Endothelial cell of umbilical vein (primary cell): ENCODE results near the gene SPACA6. TPM values are rescaled to one million over a fixed set of nuclear protein-coding genes. Genes with fewer than 3 reads are reported as not detected.
"Not testable (repeated sequence)": the region's sequence is repeated elsewhere in the genome, so short reads cannot be mapped to it uniquely, and the experiment has no call there.

ENCODE experiments used
- BruUV-seq: library from RNA; stranded (reverse); fragments of 400-500 nt; replicated peaks from 2 replicates; lab custom pipeline; 2021; lab: Mats Ljungman, UMichigan
- CTCF ChIA-PET: fragments of 300-600, 350-600 bp; sonication (Branson Sonifier 250); formaldehyde crosslinking; loops from one replicate; lab custom pipeline; 2021; ENCODE audit warnings: antibody characterized with exemption, inconsistent platforms; lab: Charles Lee
- POLR2A ChIA-PET: fragments of 300-600, 350-600 bp; sonication (Branson Sonifier 250); formaldehyde crosslinking; loops from one replicate; lab custom pipeline; 2021; ENCODE audit warnings: antibody characterized with exemption, inconsistent platforms; lab: Charles Lee
- DNase-seq: peaks from one replicate; pipeline ENCODE4 v3.0.0-alpha.2; 2011; ENCODE audit warnings: low read depth, low spot score
- FAIRE-seq: peaks from 2 replicates; lab custom pipeline; 2011; peaks lifted over from hg19 to GRCh38; lab: Jason Lieb, UNC
- H2AFZ ChIP-seq: 2 replicates; pipeline ENCODE4 v1.6.0; 2012; ENCODE audit warnings: low read depth, low read length, control low read depth, inconsistent platforms
- H3K27ac ChIP-seq: 2 replicates; pipeline ENCODE4 v1.5.1; 2011; ENCODE audit warnings: low read depth, mild to moderate bottlenecking, control low read depth, low read length, moderate library complexity; ENCODE audit not compliant: insufficient read depth
- H3K27me3 ChIP-seq, 2 experiments: 2 replicates each; pipeline versions ENCODE4 v1.6.0 to v1.6.1; 2011; ENCODE audit warnings: low read length in 2 of 2, mixed read lengths in 1 of 2; ENCODE audit not compliant: control insufficient read depth in 2 of 2, insufficient read depth in 2 of 2
- H3K36me3 ChIP-seq, 2 experiments: 2 replicates in 1 of 2; 3 replicates in 1 of 2; pipeline ENCODE4 v1.5.1; 2011; ENCODE audit warnings: low read length in 2 of 2, mild to moderate bottlenecking in 1 of 2, moderate library complexity in 1 of 2; ENCODE audit not compliant: control insufficient read depth in 2 of 2, insufficient read depth in 2 of 2; ENCODE audit errors: extremely low read depth in 1 of 2
- H3K4me1 ChIP-seq: 3 replicates; pipeline ENCODE4 v1.5.1; 2011; ENCODE audit warnings: mild to moderate bottlenecking, low read length; ENCODE audit not compliant: control insufficient read depth, insufficient read depth; ENCODE audit errors: extremely low read depth
- H3K4me2 ChIP-seq: 2 replicates; pipeline ENCODE4 v1.6.1; 2011; ENCODE audit warnings: low read length, control low read depth, mixed read lengths; ENCODE audit not compliant: insufficient read depth
- H3K4me3 ChIP-seq, 3 experiments: fragments of 200-600 bp in 1 of 3; sonication (generic), shearing (Covaris generic) in 1 of 3; replicated peaks in 1 of 3; 2 replicates each; pipeline ENCODE4 v1.5.1; 2011 to 2016; ENCODE audit warnings: control low read depth in 3 of 3, low read length in 3 of 3, mild to moderate bottlenecking in 2 of 3, inconsistent platforms in 1 of 3, low read depth in 1 of 3, moderate library complexity in 1 of 3; ENCODE audit not compliant: insufficient read depth in 1 of 3
- H3K79me2 ChIP-seq: 2 replicates; pipeline ENCODE4 v1.6.0; 2012; ENCODE audit warnings: low read length, inconsistent platforms; ENCODE audit not compliant: control insufficient read depth, insufficient read depth
- H3K9ac ChIP-seq: replicated peaks from 2 replicates; pipeline ENCODE3; 2011; ENCODE audit warnings: low read length, control low read depth; ENCODE audit not compliant: insufficient read depth; ENCODE audit errors: extremely low read depth
- H3K9me1 ChIP-seq: replicated peaks from 3 replicates; pipeline ENCODE4 v1.6.0; 2011; ENCODE audit warnings: mild to moderate bottlenecking, low read length; ENCODE audit not compliant: control insufficient read depth, insufficient read depth; ENCODE audit errors: extremely low read depth
- H3K9me3 ChIP-seq: replicated peaks from 2 replicates; pipeline ENCODE4 v1.5.1; 2012; ENCODE audit warnings: low read length, inconsistent platforms; ENCODE audit not compliant: control insufficient read depth, insufficient read depth
- H4K20me1 ChIP-seq: replicated peaks from 2 replicates; pipeline ENCODE3; 2011; ENCODE audit warnings: mild to moderate bottlenecking, low read length; ENCODE audit not compliant: control insufficient read depth, insufficient read depth; ENCODE audit errors: extremely low read depth
- EZH2 ChIP-seq: IDR thresholded peaks from 2 replicates; pipeline ENCODE4 v1.6.1; 2012; ENCODE audit warnings: borderline replicate concordance, low read depth, mild to moderate bottlenecking, moderate library complexity, low read length, inconsistent platforms; ENCODE audit not compliant: severe bottlenecking
- FOS ChIP-seq: IDR thresholded peaks from 2 replicates; pipeline ENCODE4 v1.6.1; 2011; ENCODE audit warnings: mild to moderate bottlenecking, low read length, moderate library complexity, borderline replicate concordance; ENCODE audit not compliant: insufficient read depth
- GATA2 ChIP-seq: IDR thresholded peaks from 2 replicates; pipeline ENCODE4 v1.7.0; 2011; ENCODE audit warnings: low read depth, mild to moderate bottlenecking, moderate library complexity, mixed read lengths, low read length; ENCODE audit not compliant: insufficient read length, insufficient read depth
- JUN ChIP-seq: IDR thresholded peaks from 2 replicates; pipeline ENCODE4 v1.6.1; 2011; ENCODE audit warnings: borderline replicate concordance, low read depth; ENCODE audit not compliant: insufficient read length, insufficient read depth
- MYC ChIP-seq: IDR thresholded peaks from one replicate; pipeline ENCODE4 v1.6.1; 2011; ENCODE audit warnings: mild to moderate bottlenecking, low read depth, low read length
- POLR2A ChIP-seq: IDR thresholded peaks from 2 replicates; pipeline ENCODE4 v1.6.1; 2012; ENCODE audit warnings: low read depth, mild to moderate bottlenecking, control low read depth, low read length
- POLR2AphosphoS5 ChIP-seq: IDR thresholded peaks from 2 replicates; pipeline ENCODE4 v1.6.1; 2012; ENCODE audit warnings: low read depth, mild to moderate bottlenecking, control low read depth, low read length, moderate library complexity; ENCODE audit not compliant: insufficient read depth
- dilution Hi-C: fragments of 300-500 bp; cut with MboI; formaldehyde crosslinking; loops from one replicate; pipeline ENCODE4 v1.15.0; 2019; ENCODE audit warnings: low sequenced_read_pairs; ENCODE audit not compliant: extremely low pct_ligation_motif_present
- intact Hi-C: fragments of 100-400 bp; cut with micrococcal nuclease; formaldehyde crosslinking; loops from one replicate; pipeline ENCODE4 v1.10.0; 2022
- polyA plus RNA-seq, 4 experiments: library from polyadenylated mRNA; depleted of rRNA in 3 of 4; stranded (reverse) in 3 of 4; unstranded in 1 of 4; fragments of >200 nt; gene quantifications; 2 replicates each; pipeline versions ENCODE4 v1.2.1 to v1.2.3, GENCODE V29; 2011 to 2012; ENCODE audit warnings: missing spikeins in 1 of 4
- total RNA-seq: library from RNA; stranded (reverse); gene quantifications from 2 replicates; pipeline ENCODE4 v1.2.3, GENCODE V29; 2021
- TF ChIP-seq, protein P1 (sequence below), 2 donors: IDR thresholded peaks; 1 replicate in 1 of 2; 2 replicates in 1 of 2; pipeline ENCODE4 v1.5.1; 2011; ENCODE audit warnings: low read length in 2 of 2, mild to moderate bottlenecking in 2 of 2, moderate library complexity in 2 of 2, control low read depth in 1 of 2, inconsistent platforms in 1 of 2, low read depth in 1 of 2; ENCODE audit not compliant: insufficient read depth in 1 of 2; ENCODE audit errors: extremely low read depth in 1 of 2
- TF ChIP-seq, protein P2 (sequence below): IDR thresholded peaks from 2 replicates; pipeline ENCODE4 v1.6.1; 2011; ENCODE audit not compliant: insufficient read depth, insufficient read length

The SPACA6 gene
- total and polyA plus RNA-seq, 2 donors (not counting 3 experiments of a cell fraction or from before 2014, with no cell fraction given) = 11.9 to 41.1 TPM

DNA sequence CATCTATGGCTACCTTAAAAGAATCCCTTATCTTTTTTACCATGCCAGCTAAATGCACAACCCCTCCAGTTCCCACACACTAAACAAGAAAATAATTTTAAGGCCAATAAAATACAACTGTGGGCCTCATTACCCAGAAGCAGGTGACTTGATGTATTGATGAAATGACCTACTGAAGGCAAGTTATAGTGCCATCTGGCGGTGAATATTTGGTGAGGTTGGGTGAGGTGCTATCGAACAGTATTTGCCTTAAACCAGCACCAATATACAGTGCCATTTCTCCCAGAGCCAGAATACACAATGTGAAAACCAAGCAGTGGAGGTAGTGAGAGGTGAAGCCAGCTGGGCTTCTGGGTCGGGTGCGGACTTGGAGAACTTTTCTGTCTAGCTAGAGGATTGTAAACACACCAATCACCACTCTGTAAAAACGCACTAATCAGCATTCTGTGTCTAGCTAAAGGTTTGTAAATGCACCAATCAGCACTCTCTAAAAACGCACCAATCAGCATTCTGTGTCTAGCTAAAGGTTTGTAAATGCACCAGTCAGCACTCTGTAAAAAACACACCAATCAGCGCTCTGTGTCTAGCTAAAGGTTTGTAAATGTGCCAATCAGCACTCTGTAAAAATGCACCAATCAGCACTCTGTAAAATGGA lies 17.1 kb upstream of the SPACA6 start:
- CTCF ChIA-PET = interaction anchor here (0.6 to 3.5 kb wide), 8 partner anchors 13 to 202 kb away, joined by 3 to 11 read pairs (median 8); no protein-coding TSS in a partner anchor
- BruUV-seq, H3K4me3 ChIP-seq, intact Hi-C loops, dilution Hi-C loops, POLR2A ChIA-PET, H3K9me1 ChIP-seq, H3K36me3 ChIP-seq, H3K27me3 ChIP-seq, H4K20me1 ChIP-seq, H3K4me1 ChIP-seq, H2AFZ ChIP-seq, H3K4me2 ChIP-seq, H3K79me2 ChIP-seq, H3K9ac ChIP-seq, H3K9me3 ChIP-seq, H3K27ac ChIP-seq: not testable (repeated sequence)
- DNase-seq (peak; percentile 56), FAIRE-seq (peak; percentile 8)
- TF ChIP-seq, protein P1, sequence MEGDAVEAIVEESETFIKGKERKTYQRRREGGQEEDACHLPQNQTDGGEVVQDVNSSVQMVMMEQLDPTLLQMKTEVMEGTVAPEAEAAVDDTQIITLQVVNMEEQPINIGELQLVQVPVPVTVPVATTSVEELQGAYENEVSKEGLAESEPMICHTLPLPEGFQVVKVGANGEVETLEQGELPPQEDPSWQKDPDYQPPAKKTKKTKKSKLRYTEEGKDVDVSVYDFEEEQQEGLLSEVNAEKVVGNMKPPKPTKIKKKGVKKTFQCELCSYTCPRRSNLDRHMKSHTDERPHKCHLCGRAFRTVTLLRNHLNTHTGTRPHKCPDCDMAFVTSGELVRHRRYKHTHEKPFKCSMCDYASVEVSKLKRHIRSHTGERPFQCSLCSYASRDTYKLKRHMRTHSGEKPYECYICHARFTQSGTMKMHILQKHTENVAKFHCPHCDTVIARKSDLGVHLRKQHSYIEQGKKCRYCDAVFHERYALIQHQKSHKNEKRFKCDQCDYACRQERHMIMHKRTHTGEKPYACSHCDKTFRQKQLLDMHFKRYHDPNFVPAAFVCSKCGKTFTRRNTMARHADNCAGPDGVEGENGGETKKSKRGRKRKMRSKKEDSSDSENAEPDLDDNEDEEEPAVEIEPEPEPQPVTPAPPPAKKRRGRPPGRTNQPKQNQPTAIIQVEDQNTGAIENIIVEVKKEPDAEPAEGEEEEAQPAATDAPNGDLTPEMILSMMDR (IDR thresholded peaks at IDR 0.05; ENCODE audit: extremely low read depth in 1 of 2, insufficient read depth in 1 of 2, low read depth in 1 of 2, low read length in 2 of 2) = peak; percentile 41 to 43

DNA sequence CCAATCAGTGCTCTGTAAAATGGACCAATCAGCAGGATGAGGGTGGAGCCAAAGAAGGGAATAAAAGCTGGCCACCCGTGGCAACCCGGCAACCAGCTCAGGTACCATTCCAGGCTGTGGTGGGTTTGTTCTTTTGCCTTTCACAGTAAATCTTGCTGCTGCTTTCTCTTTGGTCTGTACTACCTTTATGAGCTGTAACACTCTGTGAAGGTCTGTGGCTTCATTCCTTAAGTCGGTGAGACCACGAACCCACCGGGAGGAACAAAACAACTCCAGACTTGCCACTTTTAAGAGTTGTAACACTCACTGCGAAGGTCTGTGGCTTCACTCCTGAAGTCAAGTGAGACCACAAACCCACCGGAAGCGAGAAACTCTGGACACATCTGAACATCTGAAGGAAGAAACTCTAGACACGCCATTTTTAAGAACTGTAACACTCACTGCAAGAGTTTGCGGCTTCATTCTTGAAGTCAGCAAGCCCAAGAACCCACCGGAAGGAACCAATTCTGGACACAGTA lies 16.5 kb upstream of the SPACA6 start:
- ChIA-PET CTCF (interaction anchor here (0.6 to 3.5 kb wide), 8 partner anchors 12 to 255 kb away, joined by 3 to 11 read pairs (median 7); no protein-coding TSS in a partner anchor), POLR2A (no interaction called here)
- Histone ChIP-seq H3K4me2 (no peak overlapping the region), H3K36me3 (no peaks in the 10 kb centered on the region), H3K27me3 (peaks cover 2 to 4% of the 10 kb centered on the region in 2 experiments), H3K27ac (no peak overlapping the region), H2AFZ (no peak overlapping the region), H3K9me3 (no peaks in the 10 kb centered on the region), H3K4me1 (peaks cover 4% of the 10 kb centered on the region), H3K79me2 (no peaks in the 10 kb centered on the region), H4K20me1 (no peaks in the 10 kb centered on the region), H3K9me1 (no peaks in the 10 kb centered on the region), H3K4me3 (no peak overlapping the region), H3K9ac (no peak overlapping the region)
- dilution Hi-C loops (no loop called here), intact Hi-C loops (no loop called here)
- BruUV-seq = no TSS peak
- DNase-seq (no peak), FAIRE-seq (no peak)
- TF ChIP-seq JUN (no peak), POLR2AphosphoS5 (no peak), EZH2 (no peak), GATA2 (no peak), MYC (no peak), POLR2A (no peak), FOS (no peak)
- TF ChIP-seq, protein P1 (IDR thresholded peaks at IDR 0.05; ENCODE audit: extremely low read depth in 1 of 2, insufficient read depth in 1 of 2, low read depth in 1 of 2, low read length in 2 of 2) = no peak
- TF ChIP-seq, protein P2, sequence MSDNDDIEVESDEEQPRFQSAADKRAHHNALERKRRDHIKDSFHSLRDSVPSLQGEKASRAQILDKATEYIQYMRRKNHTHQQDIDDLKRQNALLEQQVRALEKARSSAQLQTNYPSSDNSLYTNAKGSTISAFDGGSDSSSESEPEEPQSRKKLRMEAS = no peak
